GOT3 (cell line): Measurements from ENCODE around the gene MAPK10.
A peak's percentile ranks its signal among the peaks of the same experiment; 100 is the strongest.
"Not testable (repeated sequence)": the region's sequence is repeated elsewhere in the genome, so short reads cannot be mapped to it uniquely, and the experiment has no call there.

Experiments
- DNase-seq: peaks from one replicate; lab custom pipeline; 2025; ENCODE audit warnings: mixed read lengths; lab: John Stamatoyannopoulos, UW

Gene MAPK10

DNA sequence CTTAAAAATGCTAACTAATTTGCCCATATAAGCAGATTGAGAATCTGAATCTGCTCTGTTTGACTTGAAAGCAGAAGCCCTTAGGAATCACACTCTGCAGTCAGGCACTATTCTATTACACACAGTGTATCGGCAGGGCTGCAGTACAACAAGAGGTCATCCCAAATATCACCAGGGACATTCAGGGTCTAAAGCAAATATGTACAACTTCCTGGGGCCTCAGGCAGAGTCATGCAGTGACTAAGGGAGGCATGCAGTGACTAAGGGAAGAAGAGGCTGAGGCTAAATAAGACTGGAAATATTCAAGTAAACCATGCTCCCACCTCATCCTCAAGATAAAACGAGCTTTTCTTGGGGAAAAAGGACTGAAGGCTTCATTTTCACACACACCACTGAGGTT is 20.9 kb downstream of the MAPK10 start:
- DNase-seq, result peak; percentile 9

DNA sequence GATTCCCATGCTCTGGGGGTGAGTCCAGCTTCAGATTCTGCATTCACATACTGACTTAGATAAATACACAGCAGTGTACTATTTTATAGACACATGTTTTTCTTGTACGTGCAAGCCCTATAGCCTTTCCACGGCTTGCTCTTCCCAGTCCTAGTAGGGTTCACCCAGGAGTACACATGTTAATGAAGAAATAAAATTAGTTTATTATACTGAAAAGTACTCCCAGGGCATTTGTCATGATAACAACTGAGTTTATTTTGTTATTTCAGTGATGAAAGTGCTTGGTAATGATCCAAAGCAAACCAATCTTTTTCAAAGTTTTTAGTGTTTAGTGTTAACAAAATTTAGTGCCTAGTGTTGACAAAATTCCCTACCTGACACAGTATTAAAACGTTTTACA is 21.3 kb downstream of the MAPK10 start:
- no peak for DNase-seq

DNA sequence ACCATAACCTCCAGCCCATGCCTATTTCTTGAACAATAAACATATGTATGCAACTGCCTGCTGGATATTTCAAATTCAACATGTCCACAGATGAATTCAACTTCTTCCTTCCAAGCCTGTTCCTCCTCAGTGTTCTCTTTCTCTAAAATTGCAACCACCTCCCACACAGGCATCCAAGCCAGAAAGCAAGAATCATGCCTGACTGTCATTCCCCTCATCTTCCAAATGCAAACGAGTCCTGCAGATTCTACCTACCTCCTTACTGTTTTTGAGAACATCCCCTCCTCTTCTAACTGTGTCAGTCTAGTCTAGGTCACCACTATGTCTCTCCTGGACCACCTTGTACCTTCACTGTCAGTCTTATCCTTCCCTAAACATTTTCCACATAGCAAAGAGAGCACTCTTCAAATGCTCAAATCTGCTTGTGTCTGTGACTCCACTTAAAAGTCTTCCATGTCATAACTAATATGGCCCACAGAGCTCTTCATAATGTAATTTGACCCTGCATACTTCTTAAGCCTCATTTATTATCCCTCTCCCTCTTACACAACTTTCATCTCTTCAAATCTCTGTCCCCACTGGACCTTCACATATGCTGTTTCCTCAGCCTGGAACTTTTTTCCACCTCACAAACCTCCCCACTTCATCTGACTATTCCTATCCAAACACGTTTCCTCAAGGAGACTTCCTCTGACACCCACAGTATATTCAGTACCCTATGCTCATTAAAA is 25.7 kb downstream of the MAPK10 start:
- no peak for DNase-seq

DNA sequence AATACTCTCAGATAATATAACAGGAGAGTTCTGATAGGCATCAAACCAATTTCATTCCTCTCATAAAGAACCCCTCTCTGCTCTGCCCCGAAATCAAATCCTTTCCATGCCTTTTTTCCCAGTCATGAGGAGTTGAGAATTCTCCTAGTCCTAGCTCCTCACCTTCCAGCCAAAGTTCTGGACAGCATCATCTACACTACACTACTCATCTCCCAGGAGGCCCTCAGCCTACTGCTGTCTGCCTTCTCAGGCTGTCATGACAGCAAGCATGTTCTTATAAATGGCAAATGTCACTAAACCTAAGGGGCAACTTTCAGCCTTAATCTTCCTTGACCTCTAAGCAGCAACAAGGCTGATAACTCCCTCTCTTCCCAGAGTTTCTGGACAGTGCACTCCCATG is 26.6 kb downstream of the MAPK10 start:
- DNase-seq, result no peak

DNA sequence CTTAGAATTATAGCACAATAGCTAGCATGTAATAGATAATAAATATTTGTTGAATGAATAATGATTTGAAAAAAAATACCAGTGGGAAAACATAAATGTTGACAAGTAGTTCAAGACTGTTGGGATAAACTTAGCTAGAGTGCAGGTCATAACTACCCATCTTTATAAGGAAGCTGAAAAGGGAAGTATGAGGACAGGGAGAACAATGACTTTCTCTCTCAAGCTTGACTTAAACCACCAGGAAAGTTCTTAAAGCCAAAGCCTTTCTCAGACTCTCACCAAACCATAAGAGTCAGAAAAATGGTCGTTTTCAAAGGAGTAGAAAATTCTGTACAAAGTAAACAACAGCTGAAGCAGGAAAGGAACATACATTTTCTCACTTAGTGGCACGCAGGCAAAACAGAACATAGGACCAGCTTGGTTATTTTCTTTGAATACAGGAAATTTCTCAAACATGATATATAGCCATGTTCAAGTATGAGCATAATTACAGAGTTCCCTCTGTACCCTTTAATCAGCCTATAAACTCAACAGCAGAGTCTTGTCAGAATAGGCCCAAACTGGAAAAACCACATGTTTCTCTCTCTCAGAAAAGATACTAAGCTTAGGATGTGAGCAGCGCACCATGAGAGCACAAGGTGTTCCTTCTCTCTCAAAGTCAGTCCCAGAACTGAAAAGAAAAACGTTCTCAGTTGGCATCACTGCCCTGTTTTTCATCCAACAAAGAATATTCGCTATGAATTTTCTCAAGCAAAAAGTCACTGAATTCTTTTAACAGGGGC is 28.7 kb downstream of the MAPK10 start:
- no peak for DNase-seq

DNA sequence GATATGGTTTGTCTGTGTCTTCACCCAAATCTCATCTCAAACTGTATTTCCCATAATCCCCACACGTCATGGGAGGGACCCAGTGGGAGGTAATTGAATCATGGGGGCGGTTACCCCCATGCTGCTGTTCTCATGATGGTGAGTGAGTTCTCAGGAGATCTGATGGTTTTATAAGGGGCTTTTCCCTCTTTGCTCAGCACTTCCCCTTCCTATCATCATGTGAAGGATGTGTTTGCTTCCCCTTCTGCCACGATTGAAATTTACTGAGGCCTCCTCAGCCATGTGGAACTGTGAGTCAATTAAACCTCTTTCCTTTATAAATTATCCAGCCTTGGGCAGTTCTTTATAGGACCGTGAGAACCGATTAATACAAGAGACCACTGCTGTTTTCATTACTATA is 29.4 kb downstream of the MAPK10 start:
- not testable (repeated sequence) for DNase-seq

DNA sequence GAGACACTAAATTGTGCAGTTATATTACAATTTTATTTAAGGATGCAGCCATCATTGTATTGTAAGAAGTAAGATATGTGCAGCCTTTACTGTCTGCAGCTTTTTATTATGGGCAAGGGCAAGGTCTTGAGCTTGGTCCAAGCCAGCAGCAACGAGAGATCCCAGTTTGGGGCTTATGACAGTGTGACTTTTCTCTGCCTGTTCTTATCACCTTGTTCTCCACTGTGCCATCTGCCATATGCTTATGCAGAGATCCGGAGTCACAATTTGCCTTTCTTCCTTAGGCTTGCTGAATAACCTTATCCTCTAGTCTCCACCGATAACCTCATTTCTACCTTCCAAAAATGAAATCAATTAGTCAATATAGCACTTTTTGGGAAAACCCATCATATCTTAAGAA is 30.4 kb downstream of the MAPK10 start:
- no peak for DNase-seq

DNA sequence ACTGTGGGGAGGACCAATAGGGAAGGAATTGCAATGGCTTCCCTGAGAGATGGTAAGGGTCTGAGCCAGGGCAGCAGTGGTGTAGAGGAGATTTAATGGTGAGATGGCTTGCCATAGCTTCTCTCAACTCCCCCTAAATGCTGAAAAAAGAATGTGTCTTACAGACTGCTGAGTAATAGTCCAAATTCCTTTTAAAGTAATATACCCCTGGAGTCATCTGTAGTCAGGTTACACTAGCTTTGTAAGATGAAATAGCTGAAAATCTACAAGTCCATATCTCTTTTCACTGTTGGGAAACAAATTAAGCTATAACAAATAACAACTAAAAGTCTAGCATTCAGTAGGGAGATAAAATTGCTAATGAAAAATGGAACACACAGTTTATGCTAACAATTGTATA is 33.5 kb downstream of the MAPK10 start:
- DNase-seq, result no peak

DNA sequence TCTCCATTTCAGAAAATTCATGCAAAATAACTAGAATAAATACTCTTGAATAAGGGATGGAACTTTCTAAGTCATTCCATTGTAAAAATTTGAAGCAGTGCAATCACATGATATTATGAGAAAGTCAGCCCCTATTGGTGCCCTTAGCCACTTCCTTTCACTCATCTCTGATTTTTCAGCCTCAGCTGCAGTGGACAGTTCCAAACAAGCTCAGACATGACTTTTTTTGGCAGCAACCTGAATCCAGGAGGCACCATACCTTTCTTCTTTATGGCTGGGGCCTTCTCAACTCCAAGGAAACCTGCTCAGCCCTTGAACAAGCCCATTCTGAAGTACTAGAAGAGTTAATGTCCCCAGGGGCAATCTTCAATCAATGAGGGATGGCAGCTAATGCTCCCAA is 40.5 kb downstream of the MAPK10 start:
- DNase-seq, result no peak

DNA sequence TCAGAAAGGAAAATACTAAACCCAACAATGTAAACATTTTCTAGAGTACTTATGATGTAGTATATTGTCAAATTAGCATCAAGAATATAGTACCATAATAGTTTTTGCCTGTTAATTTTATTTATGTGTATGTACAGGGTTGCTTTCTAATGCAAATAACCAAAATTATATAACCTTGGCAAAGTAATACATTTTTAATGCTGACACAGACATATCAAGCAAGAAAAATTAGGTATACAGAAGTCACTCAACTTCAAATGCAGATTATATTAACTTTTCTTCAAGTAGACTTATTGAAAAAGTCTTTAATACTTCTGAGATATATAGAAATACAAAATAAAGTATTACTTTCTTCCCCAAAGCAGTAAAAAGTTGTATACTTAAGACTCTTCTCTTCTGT is 44.3 kb downstream of the MAPK10 start:
- DNase-seq, result no peak

DNA sequence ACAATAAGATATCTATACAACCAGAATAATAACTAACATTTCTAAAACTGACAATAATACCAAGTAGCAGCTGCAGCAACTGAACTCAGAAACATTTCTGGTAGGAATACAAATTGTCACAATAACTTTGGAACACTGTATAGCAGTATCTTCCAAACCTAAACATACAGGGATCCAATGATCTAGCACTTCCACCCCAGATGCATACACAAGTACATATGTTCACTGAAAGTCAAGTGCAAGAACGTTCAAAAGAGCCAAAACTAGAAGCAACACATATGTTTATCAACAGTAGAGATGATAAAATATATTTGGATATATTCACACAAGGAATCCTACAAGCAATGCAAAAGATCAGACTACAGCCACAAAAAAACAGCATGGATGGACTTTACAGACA is 46.2 kb downstream of the MAPK10 start:
- no peak for DNase-seq

DNA sequence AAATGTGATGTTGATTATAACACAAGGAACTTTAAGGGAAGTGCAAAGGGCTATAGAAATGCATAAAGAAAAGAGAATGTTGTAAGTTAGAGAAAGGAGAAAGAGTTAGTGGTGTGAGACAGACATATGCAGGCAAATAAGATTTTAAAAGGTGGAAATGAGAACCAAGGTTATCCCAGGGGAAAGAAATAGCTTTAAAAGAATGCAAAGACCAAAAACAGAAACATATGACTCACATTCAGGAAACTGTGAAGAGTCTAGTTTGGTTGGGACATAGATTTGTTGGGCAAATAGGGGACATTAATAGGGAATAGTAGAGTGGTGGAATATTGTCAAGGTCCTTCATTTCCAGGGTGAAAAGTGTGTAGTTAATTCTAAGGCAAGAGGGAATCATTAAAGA is 52.4 kb downstream of the MAPK10 start:
- no peak for DNase-seq

DNA sequence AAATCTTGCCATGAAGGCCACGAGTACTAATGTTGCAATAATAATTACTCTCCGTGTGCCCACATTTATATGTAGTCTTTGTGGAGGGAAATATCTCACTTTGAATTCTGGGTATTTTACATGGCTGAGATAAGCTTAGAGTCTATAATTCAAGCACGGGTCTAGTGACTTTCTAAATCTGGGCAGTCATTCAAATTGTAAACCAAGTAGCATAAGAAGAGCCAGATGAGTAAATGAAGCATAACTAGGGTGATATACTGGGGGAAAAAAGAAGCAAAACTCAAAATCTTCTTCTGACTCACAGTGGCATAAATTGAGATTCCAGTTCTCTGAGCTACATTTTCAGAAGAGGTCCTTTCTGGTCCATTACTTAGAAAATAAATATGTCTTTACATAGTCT is 53.0 kb downstream of the MAPK10 start:
- DNase-seq, result no peak

DNA sequence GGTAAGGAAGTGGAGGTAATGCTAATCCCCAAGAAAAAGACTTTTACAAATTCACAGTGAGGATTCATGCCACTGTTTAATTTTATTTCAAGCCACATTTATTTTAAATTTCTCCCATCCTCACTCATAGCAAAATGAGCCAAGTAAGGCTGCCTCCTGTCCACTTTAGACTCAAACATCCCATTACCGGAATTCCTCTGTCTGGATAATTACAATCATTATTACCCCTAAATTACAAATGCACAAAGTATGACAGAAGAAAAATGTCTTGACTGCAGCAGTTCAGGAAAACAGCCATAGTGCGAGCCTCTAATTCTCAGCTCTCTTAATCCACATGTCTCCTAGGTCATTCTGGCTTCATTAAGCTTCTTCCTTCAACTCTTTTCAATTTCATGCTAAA is 57.0 kb downstream of the MAPK10 start:
- no peak for DNase-seq

DNA sequence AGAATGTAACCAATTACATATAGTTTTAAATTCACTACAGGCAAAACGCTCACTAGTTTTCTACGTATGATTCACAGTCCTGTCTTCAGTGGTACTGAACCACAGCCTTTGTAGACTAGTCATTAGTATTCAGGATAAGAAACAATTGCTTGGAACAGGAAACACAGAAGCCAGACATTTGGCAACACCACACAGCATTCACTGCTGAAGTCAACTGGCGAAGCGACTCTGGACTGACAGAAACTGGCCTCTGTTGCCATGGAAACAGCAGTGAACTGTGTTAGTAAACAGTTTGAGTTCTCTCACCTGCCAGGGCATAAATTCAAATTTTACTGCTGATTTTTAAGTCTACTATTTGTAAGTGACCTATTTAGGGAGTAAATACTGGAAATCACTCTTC is 57.6 kb downstream of the MAPK10 start:
- DNase-seq, result no peak

DNA sequence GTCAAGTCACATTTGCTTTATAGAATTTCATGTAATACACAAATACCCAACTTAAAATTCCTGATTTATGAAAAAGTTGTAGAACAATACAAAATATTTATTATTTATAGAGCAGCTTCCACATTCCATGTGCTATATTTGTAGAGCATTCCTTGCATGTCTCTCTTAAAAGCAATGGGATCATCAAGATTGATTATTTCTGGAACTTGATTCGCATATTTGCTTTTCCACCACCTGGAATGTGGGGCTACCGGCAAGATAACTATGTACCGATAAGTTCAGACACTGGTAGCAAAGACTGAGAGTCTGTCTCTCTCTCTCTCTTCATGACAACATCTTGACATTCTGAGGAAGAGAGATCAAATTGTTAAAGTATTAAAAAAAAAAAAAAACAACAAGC is 59.3 kb downstream of the MAPK10 start:
- no peak for DNase-seq

DNA sequence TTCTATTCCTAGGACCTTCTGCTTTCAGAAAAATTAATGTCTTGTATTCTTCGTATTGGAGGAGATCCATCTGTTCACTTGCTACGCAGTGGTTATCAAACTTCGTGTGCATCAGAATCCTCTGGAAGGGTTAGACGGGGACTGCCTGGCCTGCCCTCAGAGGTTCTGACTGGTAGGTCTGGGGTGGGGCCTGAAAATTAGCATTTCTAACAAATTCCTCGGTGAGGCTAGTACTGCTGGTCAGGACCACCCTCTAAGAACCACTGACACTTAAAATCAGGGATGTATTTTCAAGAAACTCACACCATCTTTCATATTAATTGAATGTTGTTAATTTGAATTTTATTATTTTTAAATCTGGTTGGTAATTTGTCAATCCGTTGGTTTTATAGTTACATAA is 63.0 kb downstream of the MAPK10 start:
- DNase-seq, result no peak

DNA sequence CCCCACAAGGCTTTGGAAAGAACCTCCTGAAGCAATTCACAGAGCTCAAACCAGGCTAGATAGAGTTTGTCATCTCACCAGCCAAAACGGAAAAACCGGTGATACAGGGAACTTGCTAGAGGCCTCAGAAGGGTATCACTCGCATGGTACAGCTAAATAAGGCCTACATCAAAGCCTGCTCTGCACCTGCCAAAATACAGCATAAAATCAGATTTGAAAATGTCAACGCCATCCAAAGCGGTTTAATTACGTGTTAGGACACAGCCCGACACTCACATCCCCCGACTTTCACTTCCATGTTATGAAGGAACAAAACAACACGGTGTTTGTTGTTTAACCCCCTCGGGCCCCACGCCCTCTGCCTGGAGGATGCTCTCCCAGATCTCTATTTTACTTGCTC is 65.0 kb downstream of the MAPK10 start:
- no peak for DNase-seq

DNA sequence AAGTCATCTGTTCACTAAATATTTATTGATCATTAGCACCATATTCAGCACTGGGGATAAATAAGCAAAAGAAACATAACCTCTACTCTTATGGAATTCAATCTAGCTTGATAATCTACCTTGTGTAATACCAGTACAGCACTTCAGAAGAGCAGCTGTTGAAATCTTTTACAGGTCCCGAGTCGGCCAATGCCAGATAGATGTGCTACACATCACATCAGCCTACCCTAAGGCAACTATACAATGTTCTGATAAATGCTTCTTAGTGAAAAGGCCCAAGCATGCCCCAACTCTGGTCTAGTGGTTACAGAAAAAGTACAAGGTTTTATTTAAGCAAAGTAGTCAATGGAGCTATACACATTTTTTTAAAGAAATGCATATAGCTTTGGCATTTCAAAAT is 68.7 kb downstream of the MAPK10 start:
- DNase-seq, result no peak

DNA sequence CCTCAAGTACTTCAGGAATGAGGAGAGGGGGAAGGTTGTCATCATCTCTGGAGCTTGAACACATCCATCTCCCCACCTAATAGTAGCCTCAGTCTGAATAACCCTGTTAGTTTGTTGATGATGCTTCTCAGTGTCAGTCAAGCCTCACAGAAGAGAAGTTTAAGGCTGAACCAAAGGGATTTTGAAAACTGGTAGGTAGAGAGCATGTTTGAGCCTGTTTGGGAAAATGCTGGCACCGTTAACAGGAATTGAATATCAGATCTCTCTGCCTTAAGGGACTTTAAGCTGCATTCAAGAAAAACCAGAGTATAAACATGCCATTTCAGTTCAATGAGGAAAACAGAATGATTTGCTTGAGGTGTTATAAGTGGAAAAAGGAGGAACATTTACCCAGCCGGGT is 73.1 kb downstream of the MAPK10 start:
- no peak for DNase-seq

DNA sequence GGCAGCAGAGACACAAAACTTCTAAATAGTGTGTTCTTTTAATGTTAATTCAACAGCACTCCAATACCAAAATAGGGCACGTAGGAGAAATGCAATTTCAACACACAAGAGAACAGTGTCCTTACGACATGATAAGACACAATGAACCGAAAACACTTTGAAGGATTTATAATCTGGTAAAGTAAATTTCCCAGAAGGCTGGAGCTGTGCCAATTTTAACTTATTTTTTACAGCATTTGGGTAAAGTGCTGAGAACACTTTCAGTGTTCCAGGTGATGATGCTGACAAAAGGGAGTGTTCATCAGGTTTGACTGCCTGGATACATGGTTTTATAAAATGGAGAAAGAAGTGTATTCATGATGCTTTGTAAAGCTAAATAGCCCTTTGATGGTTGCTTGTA is 76.5 kb downstream of the MAPK10 start:
- no peak for DNase-seq

DNA sequence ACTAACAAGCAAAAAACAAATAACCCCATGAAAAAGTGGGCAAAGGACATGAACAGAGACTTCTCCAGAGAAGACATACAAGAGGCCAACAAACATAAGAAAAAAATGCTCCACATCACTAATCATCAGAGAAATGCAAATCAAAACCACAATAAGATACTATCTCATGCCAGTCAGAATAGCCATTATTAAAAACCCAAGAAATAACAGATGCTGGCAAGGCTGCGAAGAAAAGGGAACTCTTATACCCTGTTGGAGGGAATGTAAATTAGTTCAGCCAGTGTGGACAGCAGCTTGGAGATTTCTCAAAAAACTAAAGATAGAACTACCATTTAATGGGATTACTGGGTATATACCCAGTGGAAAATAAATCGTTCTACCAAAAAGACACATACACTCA is 79.6 kb downstream of the MAPK10 start:
- DNase-seq, result no peak

DNA sequence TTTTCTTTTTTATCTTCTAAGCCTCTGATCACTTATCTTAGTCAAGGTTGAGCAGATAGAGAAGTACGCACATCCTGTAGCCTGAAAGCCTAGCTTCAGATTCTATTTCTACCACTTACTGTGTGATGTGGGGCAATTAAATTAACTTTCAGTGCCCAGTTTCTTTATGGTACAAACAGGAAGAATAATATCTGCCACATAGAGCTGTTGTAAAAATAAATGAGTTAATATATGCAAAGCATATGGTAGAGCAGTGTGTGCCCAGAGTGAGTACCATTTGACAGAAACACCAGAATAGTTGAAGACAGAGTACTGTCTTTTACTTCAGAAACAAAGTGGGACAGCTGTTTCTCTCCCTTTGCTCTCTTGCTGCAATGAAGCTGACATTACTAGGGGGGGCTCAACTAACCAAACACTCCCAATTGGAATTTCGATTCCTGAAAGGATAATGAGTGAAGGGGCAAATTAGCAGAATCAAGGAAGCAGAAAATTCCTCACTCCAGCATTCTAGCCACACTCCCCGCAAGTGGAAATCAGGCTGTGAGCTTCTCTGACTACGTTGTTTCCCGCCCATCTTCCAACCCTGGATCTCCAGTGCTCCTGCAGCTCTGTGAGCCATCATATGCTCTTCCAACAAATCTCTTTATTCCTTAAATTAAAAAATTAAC is 80.4 kb downstream of the MAPK10 start:
- DNase-seq, result no peak
